ENCODE results near the gene KCTD20.

KCTD20 gene

GRCh38 chr6:36526066-36526465, 83.3 kb downstream of the KCTD20 start:
- H3K36me3 ChIP-seq (ENCODE audit: control insufficient read depth in 2 of 2, insufficient read depth in 2 of 2, low read length in 2 of 2), result peaks cover 10 to 21% of the 10 kb centered on the region in 2 donors

GRCh38 chr6:36533321-36533720, 90.5 kb downstream of the KCTD20 start:
- Histone ChIP-seq H3K9me3 (ENCODE audit: control insufficient read depth in 2 of 2, low read length in 2 of 2) (no peaks in the 10 kb centered on the region), H3K9ac (ENCODE audit: low read length in 2 of 2) (no peak overlapping the region), H3K27ac (ENCODE audit: low read length) (no peak overlapping the region), H3K4me1 (ENCODE audit: control insufficient read depth, insufficient read depth, low read length) (no peaks in the 10 kb centered on the region), H3K4me3 (ENCODE audit: low read length in 2 of 2) (no peak overlapping the region), H3K36me3 (ENCODE audit: control insufficient read depth in 2 of 2, insufficient read depth in 2 of 2, low read length in 2 of 2) (peaks cover 2 to 6% of the 10 kb centered on the region in 2 donors), H3K27me3 (ENCODE audit: control insufficient read depth in 1 of 2, insufficient read depth in 2 of 2, low read length in 2 of 2) (no peaks in the 10 kb centered on the region)

More at GRCh38 chr6:36526066-36526465, 83.3 kb downstream of the KCTD20 start:
- Histone ChIP-seq H3K9me3 (ENCODE audit: control insufficient read depth in 2 of 2, low read length in 2 of 2) (no peaks in the 10 kb centered on the region), H3K4me1 (ENCODE audit: control insufficient read depth, insufficient read depth, low read length) (no peaks in the 10 kb centered on the region), H3K9ac (ENCODE audit: low read length in 2 of 2) (no peak overlapping the region), H3K27ac (ENCODE audit: low read length) (no peak overlapping the region), H3K27me3 (ENCODE audit: control insufficient read depth in 1 of 2, insufficient read depth in 2 of 2, low read length in 2 of 2) (no peaks in the 10 kb centered on the region), H3K4me3 (ENCODE audit: low read length in 2 of 2) (no peak overlapping the region)

- Histone ChIP-seq H3K9me3 (ENCODE audit: control insufficient read depth in 2 of 2, low read length in 2 of 2) (no peaks in the 10 kb centered on the region), H3K27ac (ENCODE audit: low read length) (no peak overlapping the region), H3K9ac (ENCODE audit: low read length in 2 of 2) (no peak overlapping the region), H3K4me1 (ENCODE audit: control insufficient read depth, insufficient read depth, low read length) (no peaks in the 10 kb centered on the region), H3K4me3 (ENCODE audit: low read length in 2 of 2) (no peak overlapping the region), H3K27me3 (ENCODE audit: control insufficient read depth in 1 of 2, insufficient read depth in 2 of 2, low read length in 2 of 2) (no peaks in the 10 kb centered on the region), H3K36me3 (ENCODE audit: control insufficient read depth in 2 of 2, insufficient read depth in 2 of 2, low read length in 2 of 2) (peaks cover 2 to 10% of the 10 kb centered on the region in 2 donors)
These were observed 94.2 kb downstream of the KCTD20 start for GRCh38 chr6:36536873-36537547.

GRCh38 chr6:36539814-36540568, 97.2 kb downstream of the KCTD20 start:
- peaks cover 2% of the 10 kb centered on the region for H3K4me1 ChIP-seq (ENCODE audit: control insufficient read depth, insufficient read depth, low read length)
- H3K9me3 ChIP-seq (ENCODE audit: control insufficient read depth in 2 of 2, low read length in 2 of 2), result no peaks in the 10 kb centered on the region
- H3K27ac ChIP-seq (ENCODE audit: low read length), result no peak overlapping the region
- no peak overlapping the region for H3K9ac ChIP-seq (ENCODE audit: low read length in 2 of 2)
- H3K4me3 ChIP-seq (ENCODE audit: low read length in 2 of 2), result no peak overlapping the region
- peaks cover 2 to 10% of the 10 kb centered on the region in 2 donors for H3K36me3 ChIP-seq (ENCODE audit: control insufficient read depth in 2 of 2, insufficient read depth in 2 of 2, low read length in 2 of 2)
- no peaks in the 10 kb centered on the region for H3K27me3 ChIP-seq (ENCODE audit: control insufficient read depth in 1 of 2, insufficient read depth in 2 of 2, low read length in 2 of 2)
